Fibroblast of the conjunctiva (primary cell): Measurements from ENCODE around the gene RNF138.
A peak's percentile ranks its signal among the peaks of the same experiment; 100 is the strongest.
"Not testable (repeated sequence)": the region's sequence is repeated elsewhere in the genome, so short reads cannot be mapped to it uniquely, and the experiment has no call there.

Experiments used
- DNase-seq: peaks from one replicate; pipeline ENCODE4 v3.0.0-alpha.2; 2010; ENCODE audit warnings: low read depth

Gene RNF138, protein sequence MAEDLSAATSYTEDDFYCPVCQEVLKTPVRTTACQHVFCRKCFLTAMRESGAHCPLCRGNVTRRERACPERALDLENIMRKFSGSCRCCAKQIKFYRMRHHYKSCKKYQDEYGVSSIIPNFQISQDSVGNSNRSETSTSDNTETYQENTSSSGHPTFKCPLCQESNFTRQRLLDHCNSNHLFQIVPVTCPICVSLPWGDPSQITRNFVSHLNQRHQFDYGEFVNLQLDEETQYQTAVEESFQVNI

DNA sequence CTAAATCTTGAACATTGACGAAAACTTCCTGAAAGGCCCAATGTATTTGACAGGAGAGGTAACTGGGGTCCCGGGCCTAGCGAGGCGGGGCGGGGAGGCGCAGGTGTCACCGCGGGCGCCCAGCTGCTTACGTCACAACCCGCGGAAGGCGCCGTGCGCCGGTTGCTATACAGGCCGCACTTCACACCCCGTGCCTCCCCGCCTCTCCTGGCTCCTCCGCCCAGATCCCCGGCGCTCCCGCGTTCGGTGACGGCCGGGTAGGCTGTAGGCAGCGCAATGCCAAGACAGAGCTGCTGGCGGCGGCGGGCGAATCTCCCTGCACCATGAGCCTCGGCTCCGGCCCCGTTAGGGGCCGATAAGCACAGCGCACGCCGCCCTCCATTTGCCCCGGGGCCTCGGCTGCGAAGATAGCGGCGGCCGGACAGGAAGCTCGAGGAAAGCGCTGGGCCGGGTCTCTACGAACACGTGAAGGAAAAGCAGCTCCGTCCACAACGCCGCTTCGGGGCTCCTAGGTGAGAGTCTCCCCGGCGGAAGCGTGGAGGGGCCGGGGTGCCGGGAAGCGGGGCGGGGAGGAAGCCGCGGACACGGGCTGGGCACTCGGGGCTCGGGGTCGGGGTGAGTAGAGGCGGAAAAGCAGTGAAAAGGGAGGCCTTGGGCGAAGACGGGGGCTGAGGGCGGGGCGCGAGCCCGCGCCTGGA is at the start of gene RNF138:
TSS of gene RNF138 (plus strand) at position 151 of the 698 bp plus-strand sequence. CDS start 903 bp downstream, outside the sequence.
- DNase-seq = peak; percentile 67

DNA sequence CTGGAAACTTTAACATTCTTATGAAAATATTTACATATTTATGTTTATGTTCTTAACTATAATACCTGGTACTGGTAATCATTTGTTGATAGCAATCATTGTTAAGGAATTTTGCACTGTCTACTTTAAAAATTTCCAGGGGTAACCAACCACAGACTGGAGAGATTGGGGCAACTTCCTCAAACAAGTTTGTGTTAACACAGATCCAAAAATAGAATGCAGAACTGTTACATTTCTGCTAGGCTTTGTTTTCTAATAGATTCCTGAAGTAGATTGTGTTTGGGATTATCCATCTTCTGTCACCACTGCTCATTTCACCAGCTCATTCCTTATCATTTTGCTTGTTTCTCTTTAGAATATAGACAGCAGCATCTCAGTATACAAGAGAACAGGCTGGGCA is 49.3 kb upstream of the RNF138 start:
- no peak for DNase-seq

DNA sequence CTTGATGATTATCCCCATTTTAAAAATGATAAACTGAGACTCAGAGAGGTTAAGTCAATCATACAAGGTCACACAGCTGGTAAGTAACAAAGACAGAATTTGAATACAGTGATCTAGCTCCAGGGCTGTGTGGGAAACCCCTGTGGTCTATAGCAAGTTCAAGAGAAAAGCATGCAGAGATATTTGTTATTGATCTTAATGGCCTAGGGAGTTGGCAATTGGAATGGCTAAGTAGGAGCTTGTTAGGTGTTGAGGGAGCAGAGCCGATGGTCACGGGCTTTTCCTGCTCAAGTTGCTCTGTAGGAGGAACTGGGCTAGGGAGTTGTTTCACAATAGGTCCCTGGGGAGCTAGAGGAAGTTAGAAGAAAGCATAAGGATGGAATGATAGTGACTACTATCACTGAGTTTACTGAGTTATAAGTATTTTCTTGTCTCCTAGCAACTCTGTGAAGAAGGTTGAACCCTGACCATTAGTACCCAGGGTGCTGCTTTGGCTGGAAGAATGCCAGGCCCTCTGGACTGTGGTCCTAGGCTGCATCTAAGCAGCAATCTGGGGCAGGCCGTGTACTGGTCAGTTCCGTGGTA is 43.1 kb upstream of the RNF138 start:
- peak; percentile 77 for DNase-seq

GRCh38 chr18:32049393-32050171 is 42.1 kb upstream of the RNF138 start:
- no peak for DNase-seq

DNA sequence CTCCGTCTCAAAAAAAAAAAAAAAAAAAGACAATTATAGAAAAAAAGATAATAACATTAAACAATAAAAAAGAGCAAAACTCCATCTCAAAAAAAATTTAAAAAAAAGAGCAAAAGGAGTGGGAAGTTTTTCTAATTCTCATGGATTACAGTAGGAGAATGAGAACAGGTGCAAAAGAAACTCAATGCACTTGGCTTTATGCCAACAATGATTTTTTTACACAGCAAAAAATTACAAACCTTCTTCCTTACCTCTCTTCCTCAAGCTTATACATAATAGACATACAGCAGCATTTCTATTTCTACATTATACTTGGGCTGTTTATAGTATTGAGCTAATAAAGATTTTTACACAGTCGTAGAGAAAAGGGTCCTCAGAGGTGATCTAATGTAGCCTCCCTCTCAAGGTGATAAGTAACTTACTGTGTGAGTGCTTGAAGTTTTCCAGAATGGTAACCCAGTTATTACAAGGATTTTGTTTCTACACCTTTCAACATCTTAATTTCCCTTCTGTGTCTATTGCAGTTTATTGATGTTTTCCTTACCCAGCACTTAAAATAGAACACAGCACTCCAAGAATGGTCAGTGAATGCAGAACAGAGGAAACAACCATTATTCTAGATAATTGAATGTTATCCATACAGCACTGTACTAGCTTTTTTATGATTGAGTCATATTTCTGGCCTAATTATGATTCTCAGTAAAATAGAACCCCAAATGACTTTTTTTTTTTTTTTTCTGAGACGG is 34.9 kb upstream of the RNF138 start:
- no peak for DNase-seq

DNA sequence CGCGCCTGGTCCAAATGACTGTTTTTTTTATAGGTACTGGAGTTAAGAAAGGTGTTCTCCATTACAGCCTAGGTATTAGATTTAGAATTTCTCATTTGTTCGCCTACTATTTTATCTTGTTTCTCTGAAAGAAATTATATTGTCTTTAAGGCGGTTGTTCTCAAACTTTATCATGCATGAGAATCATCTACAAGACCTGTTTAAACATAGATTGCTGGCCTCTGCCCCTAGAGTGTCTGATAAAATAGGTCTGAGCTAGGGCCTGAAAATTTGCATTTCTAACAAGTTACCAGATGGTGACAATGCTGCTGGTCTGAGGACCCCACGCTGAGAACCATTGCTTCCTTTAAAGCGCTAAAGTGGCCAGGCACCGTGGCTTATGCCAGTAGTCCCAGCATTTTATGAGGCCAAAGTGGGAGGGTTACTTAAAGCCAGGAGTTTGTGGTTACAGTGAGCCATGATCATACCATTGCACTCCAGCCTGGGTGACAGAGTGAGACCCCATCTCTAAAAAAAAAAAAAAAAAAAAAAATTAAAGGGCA is 34.0 kb upstream of the RNF138 start:
- DNase-seq = no peak

GRCh38 chr18:32060026-32060425 is 31.6 kb upstream of the RNF138 start:
- no peak for DNase-seq

- DNase-seq = no peak
Observed at GRCh38 chr18:32067375-32068167, 24.1 kb upstream of the RNF138 start.

GRCh38 chr18:32072321-32072720 is 19.4 kb upstream of the RNF138 start:
- no peak for DNase-seq

DNA sequence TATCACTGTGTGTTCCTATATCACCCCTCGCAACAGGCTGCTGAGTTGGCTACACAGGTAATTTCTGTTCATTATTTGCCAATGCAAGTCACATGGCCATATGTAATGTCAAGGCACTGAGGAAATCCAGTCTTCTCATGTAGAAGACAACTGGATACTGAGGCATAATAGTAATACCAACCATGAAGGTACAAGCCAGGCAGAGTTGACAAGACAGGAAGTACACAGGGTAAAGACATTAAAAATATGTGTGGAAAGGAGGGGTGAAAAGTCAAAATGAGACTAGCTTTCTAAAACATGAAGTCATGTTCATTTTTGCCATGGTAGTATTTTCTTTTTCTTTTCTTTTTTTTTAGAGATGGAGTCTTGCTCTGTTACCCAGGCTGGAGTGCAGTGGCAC is 17.5 kb upstream of the RNF138 start:
- DNase-seq = no peak

DNA sequence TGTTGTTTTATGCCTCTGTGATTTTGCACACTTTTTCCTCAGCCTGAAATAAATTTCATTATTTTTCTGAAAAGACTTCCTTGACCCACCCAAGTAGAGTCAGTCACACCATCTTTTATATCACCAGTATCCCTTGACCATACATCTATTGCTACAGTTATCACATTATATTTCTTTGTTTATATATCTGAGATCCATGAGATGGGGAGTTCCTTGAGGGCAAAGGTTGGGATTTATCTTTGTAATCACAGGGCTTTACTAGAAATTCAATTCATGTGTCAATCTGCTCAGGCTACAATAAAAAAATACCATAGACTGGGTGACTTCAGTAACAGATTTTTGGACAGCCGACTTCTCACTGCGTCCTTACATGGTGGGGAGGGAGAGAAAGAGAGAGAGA is 12.8 kb upstream of the RNF138 start:
- DNase-seq = no peak

DNA sequence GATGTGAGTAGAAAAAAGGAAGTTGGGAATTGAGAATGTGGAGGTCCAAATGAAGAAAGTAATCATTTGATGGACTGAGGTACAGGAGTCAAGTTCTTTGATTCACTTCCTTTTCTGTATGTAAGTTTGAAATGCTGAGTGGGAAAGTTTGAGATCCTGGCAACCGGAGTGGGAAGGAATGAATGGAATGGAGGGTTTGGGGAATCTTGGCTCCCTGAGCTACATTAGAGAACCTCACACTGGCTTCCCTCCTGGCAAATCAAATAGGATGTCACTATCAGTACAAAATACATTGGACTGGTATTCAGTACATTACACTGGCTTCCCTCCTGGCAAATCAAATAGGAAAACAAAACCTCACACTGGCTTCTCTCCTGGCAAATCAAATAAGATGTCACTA is 9.8 kb upstream of the RNF138 start:
- no peak for DNase-seq

DNA sequence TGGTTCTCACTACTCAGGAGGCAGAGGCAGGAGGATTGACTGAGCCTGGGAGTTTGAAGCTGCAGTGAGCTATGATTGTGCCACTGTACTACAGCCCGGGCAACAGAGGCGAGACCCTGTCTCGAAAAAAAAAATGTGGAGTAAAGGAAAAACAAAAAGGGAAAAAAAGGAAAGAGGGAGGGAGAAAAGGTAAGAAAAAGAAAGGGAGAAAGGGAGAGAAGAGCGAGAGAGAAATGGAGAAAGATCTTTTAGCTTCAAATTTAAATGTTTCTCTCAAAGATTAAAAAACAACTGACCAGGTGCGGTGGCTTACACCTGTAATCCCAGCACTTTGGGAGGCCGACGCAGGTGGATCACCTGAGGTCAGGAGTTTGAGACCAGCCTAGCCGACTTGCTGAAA is 7.9 kb upstream of the RNF138 start:
- DNase-seq = no peak

DNA sequence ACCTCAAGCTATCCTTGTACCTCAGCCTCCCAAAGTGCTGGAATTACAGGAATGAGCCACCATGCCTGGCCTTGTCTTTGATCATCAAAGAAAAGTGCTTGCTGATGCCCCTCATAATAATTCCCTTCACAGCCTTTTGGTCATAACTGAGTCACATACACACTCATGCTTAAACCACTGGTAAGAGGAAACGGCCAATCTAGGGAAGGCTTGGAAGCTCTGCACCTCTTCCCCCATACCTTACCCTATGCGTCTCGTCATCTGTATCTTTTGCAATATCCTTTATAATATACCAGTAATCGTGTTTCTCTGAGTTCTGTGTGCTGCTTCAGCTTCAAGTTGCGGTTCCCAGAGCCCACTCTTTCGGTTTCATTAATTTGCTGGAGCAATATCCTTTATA is 4.8 kb upstream of the RNF138 start:
- DNase-seq = no peak

- not testable (repeated sequence) for DNase-seq
Observed at GRCh38 chr18:32090831-32091230, 843 bp upstream of the RNF138 start.

- DNase-seq = no peak
Observed at GRCh38 chr18:32091325-32091723, 350 bp upstream of the RNF138 start.

DNA sequence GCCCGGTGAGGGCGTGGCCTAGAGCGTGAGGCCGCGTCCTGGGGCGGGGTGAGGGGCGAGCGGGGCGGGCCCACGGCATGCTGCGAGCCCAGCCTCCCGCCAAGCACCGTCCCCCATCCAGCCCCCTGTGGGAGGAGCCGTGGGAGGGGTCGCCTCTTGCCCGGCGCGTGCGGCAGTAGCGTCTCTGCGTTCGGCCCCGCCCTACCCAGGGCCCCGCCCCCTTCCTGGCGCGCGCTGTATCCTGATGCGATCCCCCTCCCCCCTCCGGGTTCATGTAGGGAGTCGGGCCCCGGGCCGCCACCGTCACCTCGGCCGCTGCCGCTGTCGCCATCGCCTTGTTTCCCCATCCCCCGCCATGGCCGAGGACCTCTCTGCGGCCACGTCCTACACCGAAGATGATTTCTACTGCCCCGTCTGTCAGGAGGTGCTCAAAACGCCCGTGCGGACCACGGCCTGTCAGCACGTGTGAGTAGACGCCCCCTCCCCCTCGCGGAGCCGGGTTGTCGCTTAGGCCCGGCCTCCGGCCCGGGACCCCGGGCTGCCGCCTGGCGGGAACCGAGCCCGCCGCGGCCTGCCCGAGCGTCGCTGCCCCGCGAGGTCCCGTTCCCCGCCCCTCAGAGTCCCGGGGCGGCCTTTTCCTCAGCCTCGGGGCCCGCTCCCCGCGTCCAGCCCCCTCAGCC is 888 bp downstream of the RNF138 start:
- peak; percentile 96 for DNase-seq

GRCh38 chr18:32093102-32093511 is 1.4 kb downstream of the RNF138 start:
- DNase-seq = peak; percentile 22

GRCh38 chr18:32093523-32093922 is 1.8 kb downstream of the RNF138 start:
- DNase-seq = no peak

GRCh38 chr18:32095192-32095899 is 3.7 kb downstream of the RNF138 start:
- DNase-seq = no peak
